Mesendoderm (in vitro differentiated cells): ENCODE data around the gene TBX10. TPM values are rescaled to one million over a fixed set of nuclear protein-coding genes. Genes with fewer than 3 reads are reported as not detected.
A peak's percentile ranks its signal among the peaks of the same experiment; 100 is the strongest.
"Not testable (repeated sequence)": the region's sequence is repeated elsewhere in the genome, so short reads cannot be mapped to it uniquely, and the experiment has no call there.

Experiments used
- DNase-seq: peaks from one replicate; pipeline ENCODE4 v3.0.0; 2013
- H2AK5ac ChIP-seq: 2 replicates; pipeline ENCODE4 v1.6.1; 2013; ENCODE audit warnings: low read length, inconsistent platforms
- H2BK120ac ChIP-seq: 2 replicates; pipeline ENCODE4 v1.6.1; 2013; ENCODE audit warnings: low read depth, mild to moderate bottlenecking, low read length, moderate library complexity, mixed read lengths
- H2BK15ac ChIP-seq: replicated peaks from 2 replicates; pipeline ENCODE4 v1.6.1; 2013; ENCODE audit warnings: low read depth, mild to moderate bottlenecking, moderate library complexity
- H2BK5ac ChIP-seq: 2 replicates; pipeline ENCODE4 v1.6.1; 2013; ENCODE audit warnings: low read length, inconsistent platforms
- H3K18ac ChIP-seq: 2 replicates; pipeline ENCODE4 v1.6.1; 2013; ENCODE audit warnings: mild to moderate bottlenecking, low read length, mixed read lengths
- H3K23ac ChIP-seq: one replicate; pipeline ENCODE4 v1.6.1; 2013; ENCODE audit warnings: low read length
- H3K27ac ChIP-seq: 2 replicates; pipeline ENCODE4 v1.5.1; 2013; ENCODE audit warnings: low read depth, mild to moderate bottlenecking, inconsistent platforms, low read length, moderate library complexity
- H3K27me3 ChIP-seq: 2 replicates; pipeline ENCODE4 v1.6.1; 2013; ENCODE audit warnings: low read length, control low read depth, mild to moderate bottlenecking, inconsistent platforms; ENCODE audit not compliant: insufficient read depth, poor library complexity
- H3K36me3 ChIP-seq: 2 replicates; pipeline ENCODE4 v1.6.1; 2013; ENCODE audit warnings: low read length, inconsistent platforms; ENCODE audit not compliant: control insufficient read depth, insufficient read depth
- H3K4ac ChIP-seq: one replicate; pipeline ENCODE4 v1.6.1; 2013; ENCODE audit warnings: low read depth, mild to moderate bottlenecking, low read length, moderate library complexity
- H3K4me1 ChIP-seq: 2 replicates; pipeline ENCODE4 v1.6.1; 2013; ENCODE audit warnings: low read depth, low read length, inconsistent platforms; ENCODE audit not compliant: control insufficient read depth
- H3K4me2 ChIP-seq: 2 replicates; pipeline ENCODE4 v1.6.1; 2013; ENCODE audit warnings: low read length
- H3K4me3 ChIP-seq: 2 replicates; pipeline ENCODE4 v1.5.1; 2013; ENCODE audit warnings: mild to moderate bottlenecking, low read length
- H3K56ac ChIP-seq: one replicate; pipeline ENCODE4 v1.6.1; 2013; ENCODE audit warnings: low read length
- H3K79me1 ChIP-seq: 2 replicates; pipeline ENCODE4 v1.6.1; 2013; ENCODE audit warnings: low read length, inconsistent platforms
- H3K79me2 ChIP-seq: 2 replicates; pipeline ENCODE4 v1.6.1; 2013; ENCODE audit warnings: mild to moderate bottlenecking, low read length; ENCODE audit not compliant: control insufficient read depth, insufficient read depth
- H3K9ac ChIP-seq: 2 replicates; pipeline ENCODE4 v1.6.1; 2013; ENCODE audit warnings: low read length, inconsistent platforms
- H4K5ac ChIP-seq: one replicate; pipeline ENCODE4 v1.6.1; 2013; ENCODE audit warnings: low read length
- H4K8ac ChIP-seq: one replicate; pipeline ENCODE4 v1.6.1; 2013; ENCODE audit warnings: low read depth, mild to moderate bottlenecking, control low read depth, low read length, moderate library complexity
- WGBS: extraction: QIAGEN DNeasy Blood & Tissue Kit; methylation state at CpG from one replicate; pipeline ENCODE4 v1.1.7; 2013; ENCODE audit warnings: low lambda C conversion rate, missing lambda C conversion rate; ENCODE audit not compliant: insufficient coverage; ENCODE audit errors: extremely low coverage; 5-methylcytosine and 5-hydroxymethylcytosine counted together
- polyA plus RNA-seq, 2 experiments: library from polyadenylated mRNA; stranded (reverse); fragments of 200-250 nt; gene quantifications; one replicate each; pipeline ENCODE4 v1.2.3, GENCODE V29; 2013

The TBX10 gene
- polyA plus RNA-seq (2013, experiment 1 of 2): 0.04 TPM
- polyA plus RNA-seq (2013, experiment 2 of 2): 0.03 TPM

DNA sequence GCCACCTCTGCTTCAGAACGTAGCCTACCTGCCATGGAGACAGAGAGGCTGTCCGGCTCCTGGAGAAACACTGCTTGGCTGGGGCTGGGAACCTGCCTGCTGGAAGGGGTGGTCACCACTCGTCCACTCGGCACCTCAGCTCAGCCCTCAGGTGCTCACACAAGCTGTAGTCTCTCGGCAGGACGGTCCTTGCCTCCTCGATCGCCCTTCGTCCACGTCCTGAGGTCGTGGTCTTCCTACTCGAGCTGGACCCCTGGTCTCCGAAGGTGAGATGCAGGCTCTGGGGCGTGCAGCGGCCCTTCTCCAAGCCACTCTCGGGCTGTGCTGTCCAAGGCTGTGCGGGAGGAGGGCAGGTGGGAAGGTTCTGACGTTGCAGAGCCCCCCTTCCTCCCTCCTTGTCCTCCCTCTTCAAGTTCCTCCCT lies at the start of gene TBX10:
TBX10 (minus strand) TSS at position 326 of the 422 bp plus-strand sequence; CDS start at position 35, 291 bp downstream.
- no peaks in the 10 kb centered on the region for H3K36me3 ChIP-seq
- H3K4me1 ChIP-seq: no peaks in the 10 kb centered on the region
- H3K4ac ChIP-seq: no peak within 1 kb of the TSS
- H2BK15ac ChIP-seq: no peak within 1 kb of the TSS
- H4K5ac ChIP-seq: no peak within 1 kb of the TSS
- no CpG with 5 or more reads among the region's 18 CpGs for WGBS
- DNase-seq: no peak
- no peaks in the 10 kb centered on the region for H3K27me3 ChIP-seq
- no peak within 1 kb of the TSS for H3K4me2 ChIP-seq
- no peak within 1 kb of the TSS for H3K23ac ChIP-seq
- H3K4me3 ChIP-seq: no peak within 1 kb of the TSS
- H3K27ac ChIP-seq: no peak within 1 kb of the TSS
- H3K79me2 ChIP-seq: no peaks in the 10 kb centered on the region
- no peak within 1 kb of the TSS for H3K18ac ChIP-seq
- no peak within 1 kb of the TSS for H2AK5ac ChIP-seq
- peak within 1 kb of the TSS; percentile 73 for H3K56ac ChIP-seq
- H4K8ac ChIP-seq: no peak within 1 kb of the TSS
- H2BK120ac ChIP-seq: no peak within 1 kb of the TSS
- no peak within 1 kb of the TSS for H2BK5ac ChIP-seq
- no peak within 1 kb of the TSS for H3K9ac ChIP-seq
- no peaks in the 10 kb centered on the region for H3K79me1 ChIP-seq

DNA sequence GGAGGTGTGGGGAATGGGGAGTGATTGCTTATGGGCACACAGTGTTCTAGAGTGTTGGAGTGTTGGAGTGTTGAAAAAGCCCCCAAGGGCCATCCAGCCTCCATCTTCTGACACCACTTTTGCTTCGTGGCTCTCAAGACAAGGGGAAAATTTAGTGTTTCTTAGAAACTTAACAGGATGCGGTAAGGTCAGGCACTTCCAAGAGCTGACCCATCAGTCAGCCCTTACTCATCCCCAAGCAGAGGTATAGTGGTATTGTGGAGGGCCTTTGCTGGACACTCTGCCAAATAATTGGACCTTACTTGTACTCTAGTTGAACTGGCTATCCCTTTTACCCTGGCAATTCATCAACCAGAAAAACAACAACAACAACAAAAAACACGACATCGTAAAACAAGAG lies 49.6 kb upstream of the TBX10 start:
- Histone ChIP-seq H3K4ac (no peak overlapping the region), H3K79me1 (no peaks in the 10 kb centered on the region), H2BK15ac (no peak overlapping the region), H3K36me3 (no peaks in the 10 kb centered on the region), H3K27me3 (no peaks in the 10 kb centered on the region), H3K79me2 (no peaks in the 10 kb centered on the region), H2BK120ac (no peak overlapping the region), H3K18ac (no peak overlapping the region), H3K4me3 (no peak overlapping the region), H4K5ac (no peak overlapping the region), H2BK5ac (no peak overlapping the region), H4K8ac (no peak overlapping the region), H3K9ac (no peak overlapping the region), H3K23ac (no peak overlapping the region), H3K4me1 (no peaks in the 10 kb centered on the region), H3K4me2 (no peak overlapping the region), H2AK5ac (no peak overlapping the region), H3K56ac (no peak overlapping the region), H3K27ac (no peak overlapping the region)
- WGBS: no CpG with 5 or more reads among the region's 4 CpGs
- no peak for DNase-seq

DNA sequence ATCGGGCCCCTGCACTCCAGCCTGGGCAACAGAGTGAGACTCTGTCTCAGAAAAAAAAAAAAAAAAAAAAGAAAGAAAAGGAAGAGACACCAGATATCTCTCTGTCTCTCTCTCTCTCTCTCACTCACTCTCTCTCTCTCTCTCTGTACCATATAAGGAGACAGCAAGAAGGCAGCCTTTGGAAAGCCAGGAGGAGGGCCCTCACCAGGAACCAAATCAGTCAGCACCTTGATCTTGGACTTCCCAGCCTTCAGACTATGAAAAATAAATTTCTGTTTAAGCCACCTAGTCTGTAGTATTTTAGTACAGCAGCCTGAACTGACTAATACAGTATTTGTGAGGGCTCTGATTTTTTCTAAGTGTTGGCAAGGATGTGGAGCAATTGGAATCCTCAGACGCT lies 48.4 kb upstream of the TBX10 start:
- Histone ChIP-seq H3K4me2 (no peak overlapping the region), H2AK5ac (no peak overlapping the region), H4K8ac (no peak overlapping the region), H3K56ac (no peak overlapping the region), H3K79me2 (no peaks in the 10 kb centered on the region), H3K4ac (no peak overlapping the region), H3K18ac (no peak overlapping the region), H3K36me3 (no peaks in the 10 kb centered on the region), H2BK120ac (no peak overlapping the region), H2BK5ac (no peak overlapping the region), H3K23ac (no peak overlapping the region), H3K9ac (no peak overlapping the region), H3K4me3 (no peak overlapping the region), H3K79me1 (no peaks in the 10 kb centered on the region), H3K27ac (no peak overlapping the region), H3K4me1 (no peaks in the 10 kb centered on the region), H3K27me3 (no peaks in the 10 kb centered on the region), H2BK15ac (no peak overlapping the region), H4K5ac (no peak overlapping the region)
- DNase-seq: no peak
- WGBS: no CpG with 5 or more reads among the region's 2 CpGs

DNA sequence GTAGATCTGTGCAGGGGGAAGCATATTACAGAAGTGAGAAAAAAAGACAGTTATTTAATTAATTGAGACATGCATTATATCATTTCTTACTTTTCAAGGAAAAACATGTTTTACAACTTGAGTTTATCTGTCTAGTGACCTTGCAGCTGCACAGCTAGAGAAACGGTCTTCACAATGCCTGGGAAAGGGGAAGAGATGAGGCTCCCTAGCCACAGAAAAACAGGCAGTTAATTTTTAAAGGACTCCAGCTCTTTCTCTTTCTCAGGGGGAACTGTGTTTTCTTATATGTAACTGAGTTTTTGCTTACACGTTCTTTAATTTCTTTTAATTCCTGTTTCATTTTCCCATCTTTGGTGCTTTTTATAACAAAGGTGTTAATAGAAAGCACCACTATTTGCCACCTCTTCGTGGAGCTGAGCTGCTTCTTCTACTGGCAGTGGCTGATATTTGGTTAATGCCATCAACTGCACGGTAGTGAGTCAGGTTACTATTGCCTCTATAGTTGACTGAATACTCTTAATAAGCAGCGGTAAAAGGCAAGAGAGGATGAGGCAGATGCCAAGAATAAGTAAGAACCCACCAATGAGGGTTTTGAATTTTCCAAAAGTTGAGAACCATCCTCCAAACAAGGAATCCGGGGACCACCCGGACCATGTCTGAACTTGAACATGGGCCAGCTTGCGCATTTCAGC lies 46.2 kb upstream of the TBX10 start:
- not testable (repeated sequence) for H4K5ac ChIP-seq, H3K18ac ChIP-seq, H2AK5ac ChIP-seq, H3K4me1 ChIP-seq, H2BK5ac ChIP-seq, H2BK15ac ChIP-seq, H3K79me2 ChIP-seq, H3K23ac ChIP-seq, H3K36me3 ChIP-seq, H3K4ac ChIP-seq, H4K8ac ChIP-seq, DNase-seq, H3K27ac ChIP-seq, H3K79me1 ChIP-seq, H3K4me3 ChIP-seq, H3K56ac ChIP-seq, H3K9ac ChIP-seq, H3K4me2 ChIP-seq, H2BK120ac ChIP-seq, H3K27me3 ChIP-seq
- no CpG with 5 or more reads among the region's 8 CpGs for WGBS

DNA sequence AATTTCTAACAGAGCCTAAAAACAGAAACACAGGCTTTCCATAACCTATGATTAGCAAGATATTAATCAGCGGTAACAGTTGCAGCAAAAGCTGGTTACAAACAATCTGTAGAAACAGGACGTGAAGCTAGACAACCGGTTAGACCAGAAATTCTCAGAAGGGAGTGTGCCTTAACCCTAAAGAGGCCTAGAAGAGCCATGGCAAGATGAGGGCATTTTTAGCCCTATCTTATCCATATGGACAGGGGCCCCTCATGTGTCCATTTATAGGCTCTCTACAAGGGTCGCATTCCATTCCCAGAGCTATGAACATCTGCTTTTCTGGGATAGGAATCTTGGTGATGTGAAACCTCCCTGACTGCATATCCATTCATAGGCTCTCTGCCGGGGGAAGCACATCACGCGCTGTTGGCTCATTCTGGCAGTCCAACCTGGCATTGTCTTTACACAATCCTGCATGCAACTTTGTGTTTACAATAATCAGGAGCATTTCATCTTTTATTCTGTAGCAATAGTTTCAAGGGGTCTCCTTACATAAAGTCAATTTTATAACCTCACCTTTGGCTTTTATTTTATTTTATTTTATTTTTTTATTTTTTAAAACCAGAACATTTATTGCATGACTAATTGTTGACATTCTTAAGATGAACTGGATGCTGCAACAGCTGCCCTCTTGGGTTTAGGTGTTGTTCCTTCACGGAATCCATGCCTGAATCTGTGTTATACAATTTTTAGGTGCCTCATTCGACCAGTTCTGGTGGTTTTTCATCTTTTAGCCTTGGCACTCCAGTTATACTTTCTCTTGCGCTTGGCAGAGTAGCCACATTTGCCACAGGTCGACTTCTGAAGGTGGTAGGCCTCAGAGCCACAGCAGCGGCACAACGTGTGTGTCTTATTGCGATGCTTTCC lies 42.8 kb upstream of the TBX10 start:
- not testable (repeated sequence) for H3K27ac ChIP-seq, H2AK5ac ChIP-seq, H4K5ac ChIP-seq, H3K9ac ChIP-seq, H3K79me2 ChIP-seq, H3K4ac ChIP-seq, H3K4me1 ChIP-seq, H3K18ac ChIP-seq, H3K4me3 ChIP-seq, H2BK5ac ChIP-seq, H3K4me2 ChIP-seq, H2BK15ac ChIP-seq, H3K27me3 ChIP-seq, H2BK120ac ChIP-seq, H3K23ac ChIP-seq, H3K79me1 ChIP-seq, H3K36me3 ChIP-seq, H3K56ac ChIP-seq, DNase-seq, H4K8ac ChIP-seq
- WGBS: no CpG with 5 or more reads among the region's 14 CpGs
